GM18511 (cell line): ENCODE measurements around the gene HOXD10.

ENCODE experiments used
- ATAC-seq: cut with Tn5 transposase; IDR thresholded peaks from one replicate; pipeline ENCODE4 v1.9.1; 2021; ENCODE audit warnings: mild to moderate bottlenecking, moderate library complexity; ENCODE audit not compliant: unreplicated experiment

HOXD10 gene

DNA sequence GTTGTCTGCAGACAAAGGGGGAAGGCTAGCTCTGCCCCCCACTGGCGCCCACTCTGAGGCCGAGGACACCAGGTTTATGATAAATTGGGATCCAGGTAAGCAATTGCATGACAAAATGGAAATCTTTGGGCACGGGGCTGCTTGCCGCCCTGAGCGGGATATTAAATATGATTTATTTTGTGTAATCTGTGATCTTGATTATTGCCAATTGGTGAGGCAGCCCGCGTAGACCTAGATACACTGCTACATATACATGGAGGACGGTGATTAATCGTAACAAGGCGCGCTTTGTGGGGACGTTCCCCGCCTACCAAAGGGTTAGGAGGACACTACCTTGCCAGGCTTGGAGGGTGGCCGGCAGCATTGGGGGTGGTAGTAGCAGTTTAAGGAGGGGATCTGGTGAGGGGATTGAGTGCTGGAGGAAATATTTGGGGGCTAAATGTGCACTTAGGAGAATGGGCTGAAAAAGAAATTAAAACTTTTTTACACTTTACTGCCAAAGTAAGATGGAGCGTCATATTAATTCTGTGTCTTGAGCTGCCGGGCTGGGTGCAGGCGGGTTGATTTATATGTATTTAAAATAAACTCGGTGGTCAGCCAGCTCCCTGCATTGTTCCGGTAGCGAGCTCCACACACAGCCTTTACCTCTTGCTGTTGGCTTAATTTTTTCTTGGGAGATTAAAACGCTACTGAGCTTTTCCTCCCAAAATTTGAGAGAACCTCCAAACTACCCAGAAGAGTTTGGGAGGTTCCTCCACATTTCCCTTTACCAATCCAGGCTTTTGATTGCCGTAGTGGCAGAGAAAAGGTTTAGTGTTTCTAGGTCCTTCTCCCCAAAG is 44.6 kb downstream of the HOXD10 start:
- no peak for ATAC-seq

DNA sequence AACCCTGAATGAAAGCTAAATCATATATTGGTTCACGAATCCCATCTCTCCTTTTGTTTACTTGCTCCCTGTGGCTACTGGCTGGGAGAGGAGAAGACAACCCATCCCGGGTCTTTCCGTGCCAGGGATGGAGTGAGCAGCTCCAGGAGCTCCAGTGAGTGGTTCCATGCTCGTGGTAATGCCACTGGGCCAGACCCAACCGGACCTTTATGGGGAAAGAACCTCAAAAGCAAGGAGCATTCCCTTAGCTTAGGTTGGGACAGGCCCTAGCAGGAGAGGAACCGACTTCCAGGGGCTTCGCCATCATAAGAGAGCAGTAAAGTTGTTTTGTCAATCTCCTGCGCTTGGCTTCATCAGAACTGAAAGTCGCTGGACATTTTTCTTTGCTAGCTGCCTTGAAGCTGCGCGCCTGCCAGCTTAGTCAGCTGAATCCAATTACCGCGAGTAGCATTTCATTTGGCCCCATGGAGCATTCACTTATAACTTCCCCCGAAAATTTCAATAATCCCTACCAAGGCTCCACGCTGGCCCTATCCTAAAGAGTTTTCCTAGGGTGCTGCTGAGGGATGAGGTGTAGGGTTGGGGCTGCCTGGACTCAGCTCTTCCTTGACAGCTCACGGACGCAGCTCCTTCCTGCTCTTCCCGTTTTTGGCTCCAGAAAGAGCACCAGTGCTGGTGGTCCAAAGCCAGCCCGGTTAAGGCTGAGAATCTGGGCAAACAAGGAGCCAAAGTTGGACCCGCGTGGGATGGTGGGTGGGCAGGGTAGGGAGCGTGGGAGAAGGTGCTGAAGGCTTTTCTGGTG is 45.4 kb downstream of the HOXD10 start:
- ATAC-seq = no peak

DNA sequence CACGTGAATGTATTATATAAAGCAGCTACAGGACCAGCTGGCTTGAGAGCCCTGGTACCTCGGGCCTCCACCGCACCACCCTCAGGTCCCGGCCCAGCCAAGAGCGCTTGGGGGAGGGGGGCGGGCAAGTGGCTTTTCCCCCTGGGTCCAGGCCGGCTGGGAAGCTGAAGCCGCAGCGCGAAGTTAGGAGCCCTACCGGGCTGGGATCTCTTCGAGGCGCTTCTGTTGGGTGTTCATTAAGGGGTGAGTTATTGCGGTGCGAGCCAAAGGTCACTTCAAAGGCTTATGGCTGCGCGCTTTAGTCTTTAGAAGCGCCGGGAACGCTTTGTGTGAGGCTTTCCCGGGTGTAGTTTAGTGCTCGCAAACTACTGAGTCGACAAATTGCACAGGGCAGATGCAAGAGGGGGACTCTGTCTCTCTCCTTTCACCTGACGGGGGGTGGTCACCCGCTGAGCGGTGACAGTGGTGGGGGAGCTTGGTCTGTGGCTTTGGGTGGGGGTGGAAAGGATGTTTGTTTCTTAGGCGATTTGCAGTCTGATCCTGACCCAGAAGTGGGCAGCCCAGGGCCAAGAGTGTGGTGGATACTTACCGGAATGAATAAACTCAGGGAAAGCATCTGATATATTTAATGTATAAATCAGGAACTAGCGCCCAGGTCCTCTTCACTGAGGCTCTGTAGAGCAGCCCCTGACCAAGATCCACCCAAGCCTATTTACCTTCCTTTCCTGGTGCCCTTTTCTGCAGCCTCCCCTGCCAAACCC is 46.5 kb downstream of the HOXD10 start:
- no peak for ATAC-seq

DNA sequence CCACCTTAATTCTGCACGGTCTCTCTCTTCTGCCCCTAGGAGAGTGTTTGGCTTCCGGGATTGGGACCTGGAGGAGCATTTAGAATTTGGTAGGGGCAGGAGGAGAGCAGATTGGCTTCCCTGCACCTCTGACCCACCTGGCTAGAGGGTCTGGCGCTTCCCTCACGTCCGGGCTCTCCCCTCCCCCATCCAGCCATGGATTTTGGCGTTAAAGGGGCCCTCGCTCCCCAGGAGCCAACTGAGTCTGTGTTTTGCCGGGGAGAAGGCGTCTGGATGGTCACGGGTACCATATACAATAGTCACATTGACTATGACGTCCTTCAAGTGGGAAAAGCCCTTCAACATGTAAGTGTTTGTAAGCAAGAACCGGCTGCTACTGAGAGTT is 47.1 kb downstream of the HOXD10 start:
- ATAC-seq = no peak

DNA sequence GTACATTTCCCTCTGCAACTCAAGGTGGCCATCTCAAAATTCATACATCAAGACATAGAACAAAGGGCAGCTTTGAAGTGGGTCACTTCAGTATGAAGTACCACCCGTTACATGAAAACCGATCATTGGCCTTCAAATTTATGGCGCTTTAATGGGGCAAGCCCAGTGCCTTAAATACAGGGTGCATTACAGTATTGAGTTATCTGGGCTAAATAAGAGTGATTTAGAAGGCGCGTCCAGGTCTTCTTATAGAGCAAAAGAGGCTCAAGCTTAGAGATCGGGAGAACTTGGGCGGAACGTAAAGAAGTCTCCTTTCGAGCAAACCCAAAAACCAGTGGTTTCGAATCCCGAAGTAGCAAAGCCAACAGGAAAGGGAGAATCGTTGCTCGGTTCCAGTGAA is 47.6 kb downstream of the HOXD10 start:
- ATAC-seq = no peak

DNA sequence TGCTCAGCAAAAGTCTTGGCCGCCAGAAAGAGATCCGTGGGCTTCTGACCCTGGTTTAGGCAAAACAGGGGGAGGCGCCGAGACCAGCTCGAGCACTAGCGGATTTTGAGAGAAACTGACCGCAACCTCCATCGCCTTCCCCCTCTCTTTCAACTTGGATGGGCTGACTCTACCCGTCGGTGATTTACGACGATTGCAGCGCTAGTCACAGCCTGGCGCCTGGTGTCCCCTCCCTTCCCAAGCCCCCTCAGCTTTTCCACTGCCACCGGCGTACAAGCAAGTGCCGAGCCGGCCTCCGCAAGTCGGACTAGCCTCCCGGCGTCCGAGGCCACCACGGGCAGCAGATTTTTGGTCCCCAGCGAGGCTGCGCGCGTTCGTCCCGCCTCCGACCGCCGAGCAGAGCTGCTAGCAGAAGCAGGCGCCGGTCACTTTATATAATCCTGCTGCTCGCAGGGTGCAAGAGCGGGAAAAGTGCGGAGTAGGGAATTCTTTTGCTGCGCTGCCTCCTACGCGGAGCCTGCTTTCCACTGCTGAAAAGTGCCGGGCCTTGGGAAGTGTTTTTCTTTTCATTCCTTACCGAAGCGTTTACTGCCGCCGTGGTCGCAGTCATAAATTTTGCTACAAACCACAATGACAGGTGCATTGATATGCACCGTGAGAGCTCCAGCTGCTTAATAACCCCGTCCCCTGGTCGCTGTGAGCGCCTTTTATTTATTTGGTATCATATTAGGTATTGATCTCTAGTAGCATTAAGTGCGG is 48.2 kb downstream of the HOXD10 start:
- no peak for ATAC-seq

DNA sequence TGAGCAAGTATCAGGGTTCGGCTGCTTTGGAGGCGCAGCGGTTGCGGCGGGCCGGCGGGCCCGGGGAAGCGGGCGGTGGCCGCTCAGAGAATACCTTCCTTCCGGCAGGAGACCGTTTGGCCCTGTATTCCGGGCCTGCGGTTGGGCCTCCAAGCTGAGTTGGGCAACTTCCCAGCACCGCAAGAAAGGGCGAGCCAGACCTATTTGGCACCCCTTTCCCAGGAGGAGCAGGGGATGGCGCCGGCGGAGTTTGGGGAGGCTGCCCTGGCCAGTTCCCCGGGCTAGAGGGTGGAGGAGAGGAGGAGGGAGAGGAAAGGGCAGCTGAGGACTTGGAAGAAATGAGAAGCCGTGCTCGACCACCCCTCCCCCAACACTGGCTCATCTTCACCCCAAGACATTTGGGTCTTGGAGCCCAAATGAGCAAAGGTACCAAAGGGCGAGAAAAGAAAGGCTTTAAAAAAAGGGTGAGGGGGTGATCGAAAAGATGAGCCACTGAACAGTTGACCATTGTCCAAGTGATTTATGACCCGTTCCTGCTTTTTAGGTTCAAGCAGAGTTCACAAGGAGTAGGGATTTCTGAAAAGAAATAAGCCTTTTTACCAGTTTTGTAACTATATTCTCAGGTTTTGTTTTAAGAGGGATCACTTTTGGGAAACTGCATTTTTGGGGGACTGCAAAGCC is 48.9 kb downstream of the HOXD10 start:
- ATAC-seq = no peak

DNA sequence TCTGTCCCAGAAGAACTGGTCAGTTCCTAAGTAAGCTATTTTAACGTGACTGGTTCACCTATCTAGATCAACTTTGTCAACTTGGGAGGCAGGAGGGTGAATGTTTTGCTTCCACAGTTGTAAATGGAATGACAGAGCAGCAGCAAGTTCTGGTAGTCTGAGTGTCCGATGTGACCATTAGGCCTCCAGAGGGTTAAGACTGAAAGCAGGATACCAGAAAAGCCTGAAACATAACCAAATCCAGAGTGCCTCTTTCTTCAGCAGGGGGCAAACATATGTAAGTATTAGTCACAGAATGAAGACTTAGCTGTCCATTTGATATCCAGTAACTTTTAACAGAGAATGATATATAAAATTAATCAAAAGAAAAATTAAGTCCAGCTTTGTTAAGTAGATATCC is 49.7 kb downstream of the HOXD10 start:
- no peak for ATAC-seq

DNA sequence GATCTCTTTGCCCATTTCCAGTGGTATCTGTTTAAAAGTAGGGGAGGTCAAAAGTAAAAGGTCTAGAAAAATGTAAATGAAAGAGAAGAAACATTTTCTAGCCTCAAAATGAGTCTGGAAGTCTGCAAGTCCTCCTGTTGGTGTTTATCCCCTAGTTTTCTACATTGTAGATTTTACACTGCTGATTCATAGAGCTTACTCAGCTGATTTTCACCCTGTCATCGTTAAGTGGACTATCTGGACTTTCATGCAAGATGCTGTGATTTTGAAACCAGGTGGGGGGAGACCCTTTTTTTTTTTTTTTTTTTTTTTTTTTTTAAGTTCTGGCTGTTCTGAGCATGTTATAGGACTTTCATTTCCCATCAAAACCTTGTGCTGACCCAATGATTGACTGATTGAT is 50.8 kb downstream of the HOXD10 start:
- ATAC-seq = no peak

DNA sequence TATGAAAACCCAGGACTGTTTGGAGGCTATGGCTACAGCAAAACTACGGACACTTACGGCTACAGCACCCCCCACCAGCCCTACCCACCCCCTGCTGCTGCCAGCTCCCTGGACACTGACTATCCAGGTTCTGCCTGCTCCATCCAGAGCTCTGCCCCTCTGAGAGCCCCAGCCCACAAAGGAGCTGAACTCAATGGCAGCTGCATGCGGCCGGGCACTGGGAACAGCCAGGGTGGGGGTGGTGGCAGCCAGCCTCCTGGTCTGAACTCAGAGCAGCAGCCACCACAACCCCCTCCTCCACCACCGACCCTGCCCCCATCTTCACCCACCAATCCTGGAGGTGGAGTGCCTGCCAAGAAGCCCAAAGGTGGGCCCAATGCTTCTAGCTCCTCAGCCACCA is 52.6 kb downstream of the HOXD10 start:
- no peak for ATAC-seq
